Measurements from ENCODE around the gene FRMD4B. TPM values are rescaled to one million over a fixed set of nuclear protein-coding genes. Genes with fewer than 3 reads are reported as not detected.

FRMD4B gene
- total and polyA plus RNA-seq, 10 of the 15 experiments (the other 5 are each of a cell fraction or from before 2014, with no cell fraction given) = 3.9 to 11.4 (median 8.0) TPM

DNA sequence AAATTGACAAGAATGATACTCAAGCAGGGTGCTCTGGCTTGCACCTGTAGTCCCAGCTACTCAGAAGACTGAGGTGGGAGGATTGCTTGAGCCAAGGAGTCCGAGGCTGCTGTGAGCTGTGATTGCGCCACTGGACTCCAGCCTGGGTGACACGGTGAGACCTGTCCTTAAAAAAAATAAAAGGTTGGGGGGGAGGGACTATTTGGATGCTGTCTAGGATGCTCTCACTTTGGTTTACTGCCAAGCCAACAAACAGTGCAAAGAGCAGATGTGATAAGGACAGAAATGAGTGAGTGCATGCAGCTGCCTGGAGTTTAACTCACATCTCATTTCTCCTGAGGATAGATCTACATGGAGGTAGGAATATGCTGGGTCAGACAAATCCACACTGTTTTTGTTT lies 130.0 kb downstream of the FRMD4B start:
- H2AFZ ChIP-seq (ENCODE audit: control insufficient read depth, low read depth, low read length) = no peak overlapping the region
- FAIRE-seq = no peak
- no peak overlapping the region for H3K9ac ChIP-seq (ENCODE audit: control insufficient read depth, insufficient read depth, low read length)
- no peaks in the 10 kb centered on the region for H3K79me2 ChIP-seq (ENCODE audit: control insufficient read depth, insufficient read depth, low read length)
- RAD21 ChIA-PET (ENCODE audit: unreplicated experiment) = interaction anchor here (0.7 kb wide), 1 partner anchor 19 kb away, joined by 3 read pairs; no protein-coding TSS in a partner anchor
- no peak for DNase-seq (ENCODE audit: low read depth, low spot score)
- H3K27me3 ChIP-seq (replicated peaks in 1 of 2; ENCODE audit: control insufficient read depth in 2 of 2, insufficient read depth in 2 of 2, low read length in 1 of 2) = no peaks in the 10 kb centered on the region; a peak in 2 of 4 replicates
- SMC1A ChIA-PET (ENCODE audit: uncharacterized antibody, unreplicated experiment) = interaction anchor here (1.1 to 1.8 kb wide), 3 partner anchors 13 to 49 kb away, joined by 3 to 4 read pairs (median 4); no protein-coding TSS in a partner anchor
- no peak for ATAC-seq
- H4K20me1 ChIP-seq (ENCODE audit: control insufficient read depth, insufficient read depth) = no peaks in the 10 kb centered on the region
- TF ChIP-seq MEF2B (IDR thresholded peaks at IDR 0.05; ENCODE audit: partially characterized antibody, poor library complexity, severe bottlenecking) (no peak), NR2C1 (IDR thresholded peaks at IDR 0.05) (no peak), MXI1 (IDR thresholded peaks at IDR 0.05; ENCODE audit: low read depth, low read length) (no peak), SMAD5 (IDR thresholded peaks at IDR 0.05; ENCODE audit: low read depth) (no peak), NFIC (IDR thresholded peaks at IDR 0.05; ENCODE audit: low read depth, low read length) (no peak), YBX1 (IDR thresholded peaks at IDR 0.05) (no peak), CBX5 (IDR thresholded peaks at IDR 0.05; ENCODE audit: low read depth) (no peak), HDGF (IDR thresholded peaks at IDR 0.05) (no peak), EED (IDR thresholded peaks at IDR 0.05; ENCODE audit: low read depth) (no peak), SUPT20H (IDR thresholded peaks at IDR 0.05; ENCODE audit: borderline replicate concordance, control insufficient read depth, low read depth, low read length) (no peak)
- TF ChIP-seq, protein P1, sequence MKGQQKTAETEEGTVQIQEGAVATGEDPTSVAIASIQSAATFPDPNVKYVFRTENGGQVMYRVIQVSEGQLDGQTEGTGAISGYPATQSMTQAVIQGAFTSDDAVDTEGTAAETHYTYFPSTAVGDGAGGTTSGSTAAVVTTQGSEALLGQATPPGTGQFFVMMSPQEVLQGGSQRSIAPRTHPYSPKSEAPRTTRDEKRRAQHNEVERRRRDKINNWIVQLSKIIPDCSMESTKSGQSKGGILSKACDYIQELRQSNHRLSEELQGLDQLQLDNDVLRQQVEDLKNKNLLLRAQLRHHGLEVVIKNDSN (IDR thresholded peaks at IDR 0.05; ENCODE audit: borderline replicate concordance, extremely low read length, insufficient read depth, low read depth, low read length) = no peak
- TF ChIP-seq, protein P2, sequence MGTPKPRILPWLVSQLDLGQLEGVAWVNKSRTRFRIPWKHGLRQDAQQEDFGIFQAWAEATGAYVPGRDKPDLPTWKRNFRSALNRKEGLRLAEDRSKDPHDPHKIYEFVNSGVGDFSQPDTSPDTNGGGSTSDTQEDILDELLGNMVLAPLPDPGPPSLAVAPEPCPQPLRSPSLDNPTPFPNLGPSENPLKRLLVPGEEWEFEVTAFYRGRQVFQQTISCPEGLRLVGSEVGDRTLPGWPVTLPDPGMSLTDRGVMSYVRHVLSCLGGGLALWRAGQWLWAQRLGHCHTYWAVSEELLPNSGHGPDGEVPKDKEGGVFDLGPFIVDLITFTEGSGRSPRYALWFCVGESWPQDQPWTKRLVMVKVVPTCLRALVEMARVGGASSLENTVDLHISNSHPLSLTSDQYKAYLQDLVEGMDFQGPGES (IDR thresholded peaks at IDR 0.05) = no peak
- TF ChIP-seq, protein P3, sequence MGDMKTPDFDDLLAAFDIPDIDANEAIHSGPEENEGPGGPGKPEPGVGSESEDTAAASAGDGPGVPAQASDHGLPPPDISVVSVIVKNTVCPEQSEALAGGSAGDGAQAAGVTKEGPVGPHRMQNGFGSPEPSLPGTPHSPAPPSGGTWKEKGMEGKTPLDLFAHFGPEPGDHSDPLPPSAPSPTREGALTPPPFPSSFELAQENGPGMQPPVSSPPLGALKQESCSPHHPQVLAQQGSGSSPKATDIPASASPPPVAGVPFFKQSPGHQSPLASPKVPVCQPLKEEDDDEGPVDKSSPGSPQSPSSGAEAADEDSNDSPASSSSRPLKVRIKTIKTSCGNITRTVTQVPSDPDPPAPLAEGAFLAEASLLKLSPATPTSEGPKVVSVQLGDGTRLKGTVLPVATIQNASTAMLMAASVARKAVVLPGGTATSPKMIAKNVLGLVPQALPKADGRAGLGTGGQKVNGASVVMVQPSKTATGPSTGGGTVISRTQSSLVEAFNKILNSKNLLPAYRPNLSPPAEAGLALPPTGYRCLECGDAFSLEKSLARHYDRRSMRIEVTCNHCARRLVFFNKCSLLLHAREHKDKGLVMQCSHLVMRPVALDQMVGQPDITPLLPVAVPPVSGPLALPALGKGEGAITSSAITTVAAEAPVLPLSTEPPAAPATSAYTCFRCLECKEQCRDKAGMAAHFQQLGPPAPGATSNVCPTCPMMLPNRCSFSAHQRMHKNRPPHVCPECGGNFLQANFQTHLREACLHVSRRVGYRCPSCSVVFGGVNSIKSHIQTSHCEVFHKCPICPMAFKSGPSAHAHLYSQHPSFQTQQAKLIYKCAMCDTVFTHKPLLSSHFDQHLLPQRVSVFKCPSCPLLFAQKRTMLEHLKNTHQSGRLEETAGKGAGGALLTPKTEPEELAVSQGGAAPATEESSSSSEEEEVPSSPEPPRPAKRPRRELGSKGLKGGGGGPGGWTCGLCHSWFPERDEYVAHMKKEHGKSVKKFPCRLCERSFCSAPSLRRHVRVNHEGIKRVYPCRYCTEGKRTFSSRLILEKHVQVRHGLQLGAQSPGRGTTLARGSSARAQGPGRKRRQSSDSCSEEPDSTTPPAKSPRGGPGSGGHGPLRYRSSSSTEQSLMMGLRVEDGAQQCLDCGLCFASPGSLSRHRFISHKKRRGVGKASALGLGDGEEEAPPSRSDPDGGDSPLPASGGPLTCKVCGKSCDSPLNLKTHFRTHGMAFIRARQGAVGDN (IDR thresholded peaks at IDR 0.05) = no peak
- H3K4me3 ChIP-seq = no peak overlapping the region
- no peak overlapping the region for H3K4me2 ChIP-seq (ENCODE audit: control insufficient read depth, insufficient read depth)
- in situ Hi-C loops (cut with MboI) (no loop called here), intact Hi-C loops (cut with micrococcal nuclease; ENCODE audit: unreplicated experiment) (no loop called here)
- no peaks in the 10 kb centered on the region for H3K4me1 ChIP-seq (ENCODE audit: control insufficient read depth, insufficient read depth, low read length)
- POLR2A ChIA-PET = interaction anchor here (0.7 kb wide), 1 partner anchor 630 kb away, joined by 3 read pairs; no protein-coding TSS in a partner anchor
- no TSS peak for BruUV-seq (replicated peaks)
- H3K36me3 ChIP-seq (ENCODE audit: control insufficient read depth in 2 of 2, insufficient read depth in 2 of 2, low read length in 1 of 2) = no peaks in the 10 kb centered on the region
- H3K27ac ChIP-seq (ENCODE audit: control insufficient read depth, insufficient read depth) = no peak overlapping the region
- CTCF ChIA-PET = interaction anchor here (0.7 to 2.5 kb wide), 5 partner anchors 31 to 135 kb away, joined by 3 to 10 read pairs (median 4); no protein-coding TSS in a partner anchor
- H3K9me3 ChIP-seq (replicated peaks; ENCODE audit: control insufficient read depth, insufficient read depth, low read length) = no peaks in the 10 kb centered on the region; the same call in 2 of the 3 replicates
- WGBS (ENCODE audit: insufficient coverage, insufficient replicate concordance, low lambda C conversion rate, missing lambda C conversion rate) = 25% methylated on average over 3 of the region's 3 CpGs
